ENCODE data around the gene KIF1A.

The KIF1A gene

DNA sequence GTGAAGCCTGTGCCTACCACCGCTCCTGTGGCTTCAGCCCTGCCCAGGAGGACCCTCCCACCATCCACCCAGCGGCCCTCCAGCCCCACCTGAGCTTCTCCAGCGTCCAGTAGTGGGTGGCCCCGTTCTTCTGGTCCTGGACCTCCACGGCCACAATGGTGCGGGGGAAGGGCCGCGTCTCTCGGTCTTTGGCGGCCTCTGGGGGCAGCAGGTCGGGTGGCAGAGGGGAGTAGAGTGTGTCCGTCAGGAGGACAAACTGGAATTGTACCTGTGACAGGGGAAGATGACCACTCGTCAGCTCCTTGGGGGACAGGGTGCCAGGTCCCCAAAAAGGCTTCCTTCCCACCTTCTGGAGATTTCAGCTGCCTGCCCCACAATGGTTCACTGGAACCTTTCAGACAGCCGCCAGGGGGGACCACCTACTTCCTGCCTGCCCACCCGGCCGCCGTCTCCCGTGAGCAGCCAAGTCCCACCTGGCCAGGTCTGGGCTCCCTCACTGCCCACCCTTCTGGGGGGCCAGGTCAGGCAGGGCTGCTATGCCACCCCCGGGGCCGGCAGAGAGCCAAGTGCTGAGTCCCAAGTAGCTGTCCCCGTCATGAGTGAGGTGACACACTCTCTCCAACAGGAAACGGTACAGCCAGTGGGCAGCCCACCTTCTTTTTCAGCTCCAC lies 59.3 kb downstream of the KIF1A start:
- no peak for DNase-seq

DNA sequence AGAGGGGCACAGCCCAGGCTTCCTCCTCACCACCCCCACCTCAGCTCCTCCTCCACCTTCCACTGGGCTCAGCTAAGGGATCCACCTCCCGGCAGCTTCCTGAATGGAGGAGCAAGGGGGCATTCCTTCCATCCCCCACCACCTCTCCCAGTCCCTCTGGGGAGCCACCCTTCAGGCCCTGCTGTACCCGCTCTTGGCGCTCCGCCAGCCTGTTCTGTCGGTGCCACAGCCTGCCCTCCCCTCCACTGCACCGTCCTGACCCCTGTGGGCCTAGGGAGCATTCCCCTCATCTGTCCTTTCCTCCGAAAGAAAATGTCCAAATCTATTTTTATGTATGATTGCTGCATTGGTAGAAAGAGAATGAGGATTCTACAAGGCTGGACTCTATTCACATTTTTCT lies 59.9 kb downstream of the KIF1A start:
- DNase-seq: no peak

DNA sequence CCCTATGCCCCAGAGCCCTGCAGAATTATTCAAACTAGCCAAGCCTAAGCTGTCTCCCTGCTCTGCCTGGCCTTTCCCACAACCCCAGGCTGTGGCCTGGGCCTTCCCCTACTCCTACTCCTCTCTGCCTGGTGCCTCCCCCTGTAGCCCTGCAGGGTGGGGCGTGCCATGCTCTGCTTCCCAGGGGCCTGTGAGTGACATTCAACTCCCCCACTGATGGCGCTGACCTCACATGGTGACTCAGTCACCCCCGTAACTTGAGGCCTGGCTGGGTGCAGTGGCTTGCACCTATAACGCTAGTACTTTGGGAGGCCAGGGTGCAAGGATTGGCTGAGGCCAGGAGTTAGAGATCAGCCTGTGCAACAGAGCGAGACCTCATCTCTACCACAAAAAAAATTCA lies 60.6 kb downstream of the KIF1A start:
- DNase-seq: no peak

- DNase-seq: no peak
Observed at GRCh38 chr2:240757086-240757614, 62.9 kb downstream of the KIF1A start.

- no peak for DNase-seq
Observed at GRCh38 chr2:240752209-240752608, 67.8 kb downstream of the KIF1A start.

GRCh38 chr2:240750409-240750808 lies 69.6 kb downstream of the KIF1A start:
- no peak for DNase-seq

GRCh38 chr2:240749516-240749915 lies 70.5 kb downstream of the KIF1A start:
- DNase-seq: no peak

- DNase-seq: no peak
Observed at GRCh38 chr2:240747256-240747655, 72.8 kb downstream of the KIF1A start.

DNA sequence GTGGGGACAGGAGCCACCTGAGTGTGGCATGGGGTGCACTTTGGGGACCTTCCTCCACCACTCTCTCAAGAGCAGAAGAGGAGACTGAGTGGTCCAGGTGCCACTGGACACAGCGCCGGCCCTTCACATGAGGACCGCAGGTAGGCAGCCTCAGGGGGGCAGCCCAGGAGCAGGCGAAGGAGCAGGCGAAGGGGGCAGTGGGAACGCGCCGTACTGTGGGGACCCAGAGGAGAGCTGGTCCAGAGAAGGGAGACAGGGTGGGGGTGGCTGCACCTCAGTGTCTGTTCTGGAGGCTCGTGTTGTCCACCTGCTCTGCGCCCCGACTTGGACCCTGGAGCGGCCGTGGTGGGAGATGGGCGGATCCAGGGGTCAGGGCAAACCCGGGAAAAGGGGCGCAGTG lies 73.3 kb downstream of the KIF1A start:
- DNase-seq: no peak

DNA sequence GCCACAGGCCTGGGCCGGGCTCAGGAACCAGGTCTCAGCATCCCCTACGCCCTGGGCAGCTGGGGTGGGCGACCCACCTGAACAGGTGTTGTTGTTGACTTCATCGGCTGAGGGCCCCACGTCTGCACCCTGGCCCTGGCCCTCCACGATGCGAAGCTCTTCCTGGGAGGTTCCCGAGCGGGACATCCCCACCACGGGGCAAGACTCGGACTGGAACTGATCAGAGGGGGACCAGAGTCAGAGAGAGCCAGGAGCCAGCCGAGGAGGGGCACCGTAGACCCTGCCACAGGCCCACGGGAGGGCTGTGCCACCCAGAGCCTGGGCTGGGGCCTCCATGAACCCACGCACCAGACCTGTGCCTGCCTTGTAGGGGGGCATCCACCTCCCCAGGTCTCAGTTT lies 74.1 kb downstream of the KIF1A start:
- DNase-seq: no peak

GRCh38 chr2:240745456-240745855 lies 74.6 kb downstream of the KIF1A start:
- no peak for DNase-seq

DNA sequence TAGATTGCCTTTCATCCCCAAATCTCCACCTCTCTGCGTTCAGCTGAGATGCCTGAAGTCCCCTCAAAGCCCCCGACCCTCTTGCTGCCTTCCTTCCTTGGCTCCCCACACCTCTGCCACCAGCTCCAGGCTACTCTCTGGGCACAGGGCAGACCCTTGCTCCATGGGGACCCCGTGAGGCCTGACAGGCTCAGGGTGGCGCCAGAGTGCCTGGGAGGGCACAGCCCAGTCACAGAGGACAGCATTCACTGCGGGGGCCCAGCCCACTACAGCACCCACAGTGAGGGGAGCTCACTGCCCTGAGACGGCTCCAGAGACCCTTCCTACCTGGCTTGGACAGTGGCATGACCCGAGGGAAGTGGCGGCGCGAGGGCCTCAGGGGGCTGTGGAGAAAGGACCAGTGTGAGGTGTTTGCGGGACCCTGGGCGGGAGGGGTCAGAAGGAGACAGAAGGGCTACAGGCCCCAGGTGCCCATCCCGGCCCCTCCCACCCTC lies 77.4 kb downstream of the KIF1A start:
- DNase-seq: no peak

DNA sequence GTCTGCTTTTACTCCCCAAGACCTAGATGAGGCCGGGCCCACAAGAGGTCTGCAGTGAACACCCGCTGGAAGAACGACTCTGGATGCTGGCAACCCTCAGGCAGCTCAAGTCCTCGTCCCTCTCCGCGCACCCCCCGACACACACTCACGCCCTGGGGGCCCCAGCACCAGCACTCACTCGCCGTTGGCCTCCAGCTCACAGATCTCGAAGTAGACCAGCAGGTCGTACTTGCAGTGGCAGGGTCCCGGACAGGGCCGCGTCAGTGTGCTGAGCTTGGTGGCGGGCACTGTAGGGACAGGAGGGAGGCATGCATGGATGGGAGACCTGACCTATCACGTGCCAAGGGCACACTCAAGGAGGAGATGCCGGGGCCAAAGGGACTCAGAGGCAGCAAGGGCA lies 78.9 kb downstream of the KIF1A start:
- DNase-seq: no peak

DNA sequence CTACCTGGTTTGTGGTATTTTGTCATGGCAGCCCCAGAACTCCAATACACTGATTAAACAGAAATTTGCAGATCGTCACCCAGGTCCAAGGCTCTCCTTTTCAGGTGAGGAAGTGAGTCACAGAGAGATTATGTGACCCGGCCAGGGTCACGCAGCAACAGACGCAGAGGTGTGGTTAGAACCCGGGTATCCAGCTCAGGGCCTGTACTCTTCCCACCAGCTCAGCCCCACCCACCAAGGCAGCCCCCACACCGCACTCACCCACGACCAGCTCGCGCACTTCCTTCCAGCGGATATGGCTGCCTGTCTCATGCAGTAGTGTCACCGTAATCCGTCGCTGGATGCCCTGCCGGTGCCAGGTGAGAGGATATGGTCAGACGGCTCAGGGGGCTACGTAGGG lies 80.2 kb downstream of the KIF1A start:
- DNase-seq: no peak

- DNase-seq: no peak
Observed at GRCh38 chr2:240737958-240738357, 82.1 kb downstream of the KIF1A start.

- DNase-seq: no peak
Observed at GRCh38 chr2:240737512-240737911, 82.5 kb downstream of the KIF1A start.

GRCh38 chr2:240736281-240737250 lies 83.5 kb downstream of the KIF1A start:
- no peak for DNase-seq

GRCh38 chr2:240735476-240735875 lies 84.5 kb downstream of the KIF1A start:
- no peak for DNase-seq

- no peak for DNase-seq
Observed at GRCh38 chr2:240734756-240735155, 85.3 kb downstream of the KIF1A start.

DNA sequence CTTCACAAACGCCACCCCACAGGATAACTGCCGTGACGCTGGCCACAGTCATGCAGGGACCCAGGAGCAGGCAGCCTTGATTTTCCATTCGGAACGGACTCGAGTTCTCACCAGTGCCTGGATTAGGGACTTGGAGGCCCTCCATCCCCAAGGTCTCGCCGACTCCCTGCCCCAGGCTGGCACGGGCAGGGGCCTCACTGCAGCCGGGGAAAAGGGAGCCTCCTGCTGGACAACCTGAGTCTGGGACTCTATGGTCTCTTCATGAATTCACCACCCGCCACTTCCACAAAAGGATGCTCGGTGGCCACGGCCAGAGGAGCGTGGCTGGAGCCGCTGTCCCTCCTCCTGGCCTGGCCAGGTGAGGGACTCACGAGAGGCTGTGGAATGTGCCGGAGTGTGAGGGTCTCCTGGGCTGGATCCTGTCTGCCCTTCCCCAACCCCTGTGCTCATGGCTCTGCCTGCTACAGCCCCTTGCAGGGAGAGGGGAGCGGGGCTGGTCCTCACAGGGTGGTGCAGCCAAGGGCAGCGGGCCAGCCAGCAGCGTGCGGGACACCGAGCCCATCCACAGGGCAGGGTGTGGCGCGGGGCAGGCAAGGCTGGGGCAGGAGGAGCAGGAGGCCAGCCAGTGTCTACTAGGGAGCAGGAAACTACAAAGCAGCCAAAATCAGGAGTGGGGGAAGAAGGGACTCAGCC lies 86.1 kb downstream of the KIF1A start:
- no peak for DNase-seq

- no peak for DNase-seq
Observed at GRCh38 chr2:240732911-240733622, 87.0 kb downstream of the KIF1A start.

DNA sequence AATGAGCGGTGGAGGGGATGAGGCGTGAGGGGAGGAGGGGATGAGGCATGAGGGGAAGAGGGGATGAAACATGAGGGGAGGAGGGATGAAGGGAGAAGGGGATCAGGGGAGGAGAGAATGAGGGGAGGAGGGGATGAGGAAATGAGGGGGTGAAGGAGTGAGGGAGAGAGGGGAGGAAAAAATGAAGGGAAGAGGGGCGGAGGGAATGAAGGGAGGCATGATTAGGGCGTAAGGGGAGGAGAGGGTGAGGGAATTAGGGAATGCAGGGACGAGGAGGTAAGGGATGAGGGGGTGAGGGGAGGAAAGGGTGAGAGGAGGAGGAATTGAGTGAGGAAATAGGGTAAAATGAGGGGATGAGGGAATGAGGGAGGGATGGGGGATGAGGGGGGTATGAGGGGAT lies 87.8 kb downstream of the KIF1A start:
- DNase-seq: no peak

GRCh38 chr2:240731178-240731545 lies 88.9 kb downstream of the KIF1A start:
- DNase-seq: no peak
